GM11168 (cell line): Measurements from ENCODE around the gene MOGAT2.
"Not testable (repeated sequence)": the region's sequence is repeated elsewhere in the genome, so short reads cannot be mapped to it uniquely, and the experiment has no call there.

Experiments
- in situ Hi-C: fragments of 300-500 bp; cut with MboI; formaldehyde crosslinking; loops from one replicate; pipeline ENCODE4 v1.12.0; 2022; ENCODE audit warnings: low sequenced_read_pairs; ENCODE audit not compliant: unreplicated experiment

MOGAT2 gene

DNA sequence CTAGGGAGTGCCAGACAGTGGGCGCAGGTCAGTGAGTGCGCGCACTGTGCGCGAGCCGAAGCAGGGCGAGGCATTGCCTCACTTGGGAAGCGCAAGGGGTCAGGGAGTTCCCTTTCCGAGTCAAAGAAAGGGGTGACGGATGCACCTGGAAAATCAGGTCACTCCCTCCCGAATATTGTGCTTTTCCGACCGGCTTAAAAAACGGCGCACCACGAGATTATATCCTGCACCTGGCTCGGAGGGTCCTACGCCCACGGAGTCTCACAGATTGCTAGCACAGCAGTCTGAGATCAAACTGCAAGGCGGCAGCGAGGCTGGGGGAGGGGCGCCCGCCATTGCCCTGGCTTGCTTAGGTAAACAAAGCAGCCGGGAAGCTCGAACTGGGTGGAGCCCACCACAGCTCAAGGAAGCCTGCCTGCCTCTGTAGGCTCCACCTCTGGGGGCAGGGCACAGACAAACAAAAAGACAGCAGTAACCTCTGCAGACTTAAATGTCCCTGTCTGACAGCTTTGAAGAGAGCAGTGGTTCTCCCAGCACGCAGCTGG lies 31.2 kb downstream of the MOGAT2 start:
- in situ Hi-C loops, result not testable (repeated sequence)

DNA sequence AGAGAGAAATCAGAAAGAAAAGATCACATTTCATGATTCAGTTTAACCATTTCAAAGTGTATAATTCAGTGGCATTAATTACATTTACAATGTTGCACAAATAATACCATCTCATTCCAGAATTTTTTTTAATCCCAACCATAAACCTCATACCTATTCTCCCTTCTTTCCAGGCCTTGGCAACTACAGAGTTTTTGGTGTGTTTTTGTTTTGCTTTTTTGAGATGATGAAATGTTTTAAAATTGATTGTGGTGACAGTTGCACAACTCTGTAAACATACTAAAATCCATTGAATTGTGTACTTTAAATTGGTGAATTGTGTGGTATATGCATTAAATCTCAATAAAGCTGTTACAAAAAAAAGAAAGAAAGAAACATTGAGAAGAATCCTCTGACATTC lies 37.3 kb downstream of the MOGAT2 start:
- in situ Hi-C loops, result not testable (repeated sequence)

DNA sequence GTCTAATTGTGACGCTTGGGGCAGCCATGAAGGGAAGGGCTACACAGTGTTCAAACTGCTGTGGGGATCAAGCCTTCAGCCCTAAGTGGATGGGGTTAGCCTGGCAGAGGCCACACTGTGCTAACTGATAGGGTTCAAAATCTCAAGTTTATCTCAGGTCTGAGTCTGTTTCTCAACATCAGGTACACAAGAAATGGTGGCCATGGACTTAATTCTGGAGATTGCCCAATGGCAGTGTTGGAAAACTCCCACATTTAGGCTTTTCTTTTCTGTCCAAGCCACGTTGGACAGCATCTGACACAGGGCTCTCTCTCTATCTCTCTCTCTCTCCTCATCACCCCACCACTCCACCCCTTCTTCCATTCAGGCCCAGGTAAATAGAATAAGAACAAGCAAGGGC lies 40.0 kb downstream of the MOGAT2 start:
- in situ Hi-C loops, result no loop called here

DNA sequence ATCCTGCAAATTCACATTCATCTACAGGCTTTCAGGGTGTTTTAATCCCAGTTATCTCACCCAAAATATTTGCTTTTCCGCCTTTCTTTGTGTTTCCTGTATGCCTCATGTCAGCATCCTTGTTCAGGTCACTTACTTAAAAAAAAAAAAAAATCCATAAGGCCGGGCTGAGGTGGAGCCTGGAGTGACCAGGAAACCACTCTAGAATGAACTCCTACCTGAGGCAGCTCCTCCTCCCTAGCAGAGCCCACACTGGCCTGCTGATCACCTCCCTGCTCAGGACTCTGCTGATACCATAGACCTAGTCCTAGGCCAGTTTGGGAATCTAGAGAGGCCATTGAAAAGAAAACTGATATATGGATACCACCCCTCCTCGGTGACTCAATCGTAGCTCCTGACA lies 42.2 kb downstream of the MOGAT2 start:
- in situ Hi-C loops, result no loop called here

DNA sequence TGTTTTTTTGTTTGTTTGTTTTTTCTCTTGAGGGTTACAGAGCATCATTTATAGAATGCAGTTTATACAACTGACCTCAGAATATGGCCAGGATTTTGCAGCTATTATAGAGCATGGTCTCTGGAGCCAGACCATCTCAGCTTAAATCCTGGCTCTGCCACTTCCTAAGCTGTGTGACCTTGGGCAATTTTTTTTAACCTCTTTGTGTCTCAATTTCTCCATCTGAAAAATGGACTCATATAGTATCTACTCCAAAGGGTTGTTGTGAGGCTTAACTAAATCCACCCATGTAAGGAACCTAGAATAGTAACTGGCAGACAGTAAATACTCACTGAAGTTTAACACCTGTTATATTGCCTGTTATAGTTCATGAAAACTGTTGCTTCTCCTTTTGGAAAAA lies 42.6 kb downstream of the MOGAT2 start:
- in situ Hi-C loops, result no loop called here

DNA sequence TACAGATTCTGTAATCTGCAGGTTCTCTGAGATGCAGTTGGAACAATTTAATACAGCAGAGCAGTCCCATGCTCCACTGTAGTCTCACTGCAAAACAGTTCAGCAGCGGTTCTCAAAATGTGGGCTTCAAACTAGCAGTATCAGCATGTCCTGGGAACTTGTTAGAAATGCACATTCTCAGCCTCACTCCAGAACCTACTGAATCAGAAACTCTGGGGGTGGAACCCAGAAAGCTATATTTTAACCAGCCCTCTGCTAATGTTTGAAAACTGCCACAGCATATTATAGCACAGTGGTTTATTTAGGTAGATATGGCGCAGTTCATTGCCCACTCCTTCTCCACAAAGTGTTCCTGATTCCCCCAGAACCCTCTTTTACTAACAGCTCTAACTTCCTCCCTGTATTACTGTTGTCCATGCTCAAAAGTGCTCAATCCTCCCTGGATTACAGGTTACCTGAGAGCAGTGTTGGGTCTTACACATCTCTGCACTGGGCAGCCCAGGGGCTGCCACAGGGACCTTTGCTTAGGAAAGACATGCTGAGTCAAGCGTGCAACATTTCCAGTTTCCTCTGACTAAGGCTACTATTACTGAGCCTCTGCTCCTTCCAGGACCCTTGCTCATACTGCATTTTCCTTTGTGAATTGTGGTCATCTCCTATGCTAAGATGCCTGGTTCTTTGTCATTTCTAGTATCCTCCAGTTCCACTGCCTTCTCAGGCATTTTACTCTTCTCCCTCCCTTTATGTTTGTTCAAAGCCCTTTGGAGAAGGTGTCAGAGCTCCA lies 43.3 kb downstream of the MOGAT2 start:
- in situ Hi-C loops, result no loop called here

DNA sequence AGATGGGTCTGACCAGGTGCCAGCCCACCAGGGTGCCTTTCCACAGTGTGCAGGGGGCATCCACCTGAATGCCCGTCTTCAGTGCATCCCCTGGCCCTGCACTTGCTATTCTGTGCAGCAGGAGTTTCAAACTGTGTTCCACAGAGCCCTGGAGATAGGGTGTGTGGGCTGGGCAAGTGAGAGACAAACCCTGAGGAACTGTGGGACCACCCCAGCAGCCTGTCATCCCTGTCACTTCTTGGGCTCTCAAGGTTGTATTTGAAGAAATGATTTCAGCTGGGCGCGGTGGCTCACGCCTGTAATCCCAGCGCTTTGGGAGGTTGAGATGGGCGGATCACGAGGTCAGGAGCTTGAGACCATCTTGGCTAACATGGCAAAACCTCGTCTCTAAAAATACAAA lies 44.5 kb downstream of the MOGAT2 start:
- in situ Hi-C loops, result no loop called here

DNA sequence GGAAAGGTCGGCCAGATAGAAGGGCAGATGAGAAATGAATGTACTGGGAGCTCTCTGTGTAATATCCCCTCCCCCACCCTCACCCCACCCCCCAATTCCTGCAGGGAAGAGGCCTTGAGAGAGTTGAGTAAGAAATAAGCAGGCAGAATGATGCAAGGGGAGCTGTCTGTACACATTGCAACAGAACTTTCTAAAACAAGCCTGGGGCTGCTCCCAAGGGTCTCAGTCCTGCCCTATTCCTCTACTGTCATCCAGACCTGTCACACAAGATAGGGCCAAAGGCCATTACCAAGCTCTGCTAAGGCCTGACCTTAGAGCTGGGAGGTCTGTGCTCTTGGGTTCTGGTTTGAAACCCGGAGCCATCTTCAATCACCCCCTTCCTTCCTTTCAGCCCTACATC lies 45.2 kb downstream of the MOGAT2 start:
- in situ Hi-C loops, result no loop called here

DNA sequence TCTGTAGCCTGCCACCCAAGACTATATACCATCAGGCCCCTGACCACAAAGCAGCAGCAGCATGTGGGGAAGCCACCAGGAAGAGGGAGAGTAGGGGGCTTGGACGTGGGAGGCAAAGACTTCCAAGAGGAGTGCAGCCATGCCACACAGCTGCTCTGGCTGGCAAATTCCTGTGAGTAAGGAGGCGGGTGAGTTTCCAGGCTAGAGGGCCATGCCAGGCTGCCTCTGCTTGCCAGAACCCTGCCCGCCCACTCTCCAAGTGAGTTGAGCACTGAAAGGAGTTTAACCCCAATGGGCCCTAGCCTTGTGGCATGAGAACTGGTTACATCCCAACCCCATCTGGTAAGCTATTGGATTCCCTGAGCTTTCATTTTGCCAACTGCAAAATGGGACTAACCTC lies 46.2 kb downstream of the MOGAT2 start:
- in situ Hi-C loops, result no loop called here

DNA sequence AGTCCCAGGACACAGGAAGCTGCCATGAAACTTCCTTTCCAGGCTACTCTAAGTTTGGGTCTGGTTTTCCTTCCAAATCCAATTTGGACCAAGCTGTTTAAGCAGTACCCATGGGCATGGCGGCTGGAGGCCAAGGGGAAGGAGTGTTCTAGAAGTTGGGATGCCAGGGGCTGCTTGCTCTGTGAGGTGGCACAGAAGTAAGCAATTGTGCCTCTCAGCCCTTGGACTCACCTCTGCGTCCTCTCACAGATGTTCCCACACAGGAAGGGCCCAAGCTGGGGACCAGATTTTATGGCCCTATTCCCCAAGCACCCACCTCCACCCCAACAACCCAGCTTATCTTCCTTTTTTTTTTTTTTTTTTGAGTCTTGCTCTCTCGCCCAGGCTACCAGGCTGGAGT lies 47.5 kb downstream of the MOGAT2 start:
- in situ Hi-C loops, result no loop called here

DNA sequence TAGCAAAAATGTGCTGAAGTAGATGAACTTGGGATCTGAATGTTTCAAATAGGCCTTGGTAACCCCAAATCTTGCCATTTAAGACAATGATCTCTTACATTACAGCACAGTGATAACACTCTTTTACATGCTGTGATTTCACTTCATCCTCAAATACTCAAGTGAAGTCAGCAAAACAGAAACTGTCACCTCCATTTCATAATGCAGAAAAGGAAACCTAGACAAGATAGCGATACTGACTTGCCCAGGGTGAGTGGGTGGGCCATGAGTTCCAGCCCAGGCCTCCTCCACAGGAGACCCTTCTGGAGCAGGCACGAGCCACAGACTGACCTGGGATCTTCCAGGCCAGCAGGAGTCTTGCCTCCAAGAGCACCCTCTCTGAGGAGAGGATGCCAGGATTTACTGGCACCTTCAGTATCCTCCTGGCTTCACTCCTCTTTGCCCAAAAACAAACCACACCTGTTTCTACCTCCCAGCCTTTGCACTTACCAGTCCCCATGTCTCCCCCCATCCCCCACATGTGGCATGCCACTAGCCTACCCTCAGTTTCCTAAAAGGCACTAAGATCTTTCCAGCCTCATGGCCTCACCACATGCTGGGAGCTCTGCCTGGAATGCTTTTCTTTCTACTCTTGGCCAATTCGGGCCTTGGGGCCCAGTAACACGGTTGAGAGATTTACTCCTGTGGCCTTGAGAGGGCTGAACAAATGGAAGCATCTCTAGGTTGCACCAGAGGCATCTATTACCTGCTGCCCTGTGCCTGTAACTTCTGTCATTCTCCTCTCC lies 49.0 kb downstream of the MOGAT2 start:
- in situ Hi-C loops, result no loop called here

DNA sequence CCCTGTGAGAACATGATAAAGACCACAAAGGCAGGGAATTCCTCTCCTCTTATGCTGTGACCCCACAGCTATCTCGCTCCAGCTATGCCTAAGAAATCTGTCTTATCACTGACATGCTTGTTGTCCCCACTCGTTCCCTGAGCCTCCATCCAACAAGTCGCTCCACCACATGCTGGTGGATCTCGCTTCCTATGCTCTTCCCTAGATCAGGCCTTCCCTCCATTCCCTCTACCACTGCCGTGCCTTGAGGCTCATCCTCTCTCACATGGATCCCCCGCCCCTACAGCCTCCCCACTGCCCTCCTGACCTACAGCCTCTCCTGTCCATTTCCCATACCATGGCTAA lies 49.6 kb downstream of the MOGAT2 start:
- in situ Hi-C loops, result no loop called here

DNA sequence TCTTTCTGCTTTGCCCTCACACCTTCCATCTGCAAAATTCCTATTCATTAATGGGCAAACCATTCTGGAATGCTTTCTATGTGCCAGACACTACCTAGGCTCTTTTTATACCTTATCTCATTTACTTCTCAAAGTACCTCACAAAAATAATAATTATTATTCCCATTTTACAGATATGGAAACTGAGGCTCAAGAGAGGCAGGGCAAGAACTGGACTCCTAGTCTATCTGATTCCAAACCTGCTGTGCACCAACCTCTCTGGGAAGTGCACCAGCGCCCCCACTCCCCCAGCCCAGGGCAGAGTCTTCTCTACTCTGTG lies 50.1 kb downstream of the MOGAT2 start:
- in situ Hi-C loops, result no loop called here

DNA sequence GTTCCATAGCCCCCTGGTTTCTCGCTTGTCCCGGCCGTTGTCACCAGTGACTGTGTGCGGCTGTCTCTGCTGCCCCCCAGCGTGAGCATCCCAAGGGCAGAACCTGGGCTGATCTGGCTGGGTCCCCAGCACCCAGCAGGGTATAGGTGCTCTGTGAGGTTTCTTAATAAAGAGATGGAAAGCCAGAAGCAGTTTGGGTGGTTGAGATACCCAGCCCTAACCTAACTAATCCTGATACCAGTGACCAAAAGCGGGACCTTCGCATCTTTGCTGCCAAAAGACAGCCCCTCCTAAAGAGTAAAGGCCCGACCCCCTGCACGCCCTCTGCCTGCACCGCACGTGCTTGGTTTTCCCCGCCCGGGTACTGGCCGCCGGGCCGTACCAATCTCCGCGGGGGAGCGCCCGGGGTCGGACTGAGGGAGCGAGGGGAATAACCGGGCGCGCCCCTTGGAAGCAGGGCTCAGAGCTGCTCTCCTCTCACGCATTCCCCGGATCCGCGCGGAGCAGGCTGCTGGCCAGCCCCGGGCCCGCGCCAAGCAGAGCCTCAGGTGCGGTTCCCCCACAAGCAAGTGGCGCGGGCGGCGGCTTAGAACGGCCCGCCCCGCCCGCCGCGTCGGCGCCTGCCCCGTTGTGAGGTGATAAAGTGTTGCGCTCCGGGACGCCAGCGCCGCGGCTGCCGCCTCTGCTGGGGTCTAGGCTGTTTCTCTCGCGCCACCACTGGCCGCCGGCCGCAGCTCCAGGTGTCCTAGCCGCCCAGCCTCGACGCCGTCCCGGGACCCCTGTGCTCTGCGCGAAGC lies 50.7 kb downstream of the MOGAT2 start, which contains the start of gene DGAT2:
Gene DGAT2, plus strand, starts transcription at position 667 of the 797 bp plus-strand sequence. CDS start 214 bp downstream, outside the sequence.
- in situ Hi-C loops, result no loop called here

DNA sequence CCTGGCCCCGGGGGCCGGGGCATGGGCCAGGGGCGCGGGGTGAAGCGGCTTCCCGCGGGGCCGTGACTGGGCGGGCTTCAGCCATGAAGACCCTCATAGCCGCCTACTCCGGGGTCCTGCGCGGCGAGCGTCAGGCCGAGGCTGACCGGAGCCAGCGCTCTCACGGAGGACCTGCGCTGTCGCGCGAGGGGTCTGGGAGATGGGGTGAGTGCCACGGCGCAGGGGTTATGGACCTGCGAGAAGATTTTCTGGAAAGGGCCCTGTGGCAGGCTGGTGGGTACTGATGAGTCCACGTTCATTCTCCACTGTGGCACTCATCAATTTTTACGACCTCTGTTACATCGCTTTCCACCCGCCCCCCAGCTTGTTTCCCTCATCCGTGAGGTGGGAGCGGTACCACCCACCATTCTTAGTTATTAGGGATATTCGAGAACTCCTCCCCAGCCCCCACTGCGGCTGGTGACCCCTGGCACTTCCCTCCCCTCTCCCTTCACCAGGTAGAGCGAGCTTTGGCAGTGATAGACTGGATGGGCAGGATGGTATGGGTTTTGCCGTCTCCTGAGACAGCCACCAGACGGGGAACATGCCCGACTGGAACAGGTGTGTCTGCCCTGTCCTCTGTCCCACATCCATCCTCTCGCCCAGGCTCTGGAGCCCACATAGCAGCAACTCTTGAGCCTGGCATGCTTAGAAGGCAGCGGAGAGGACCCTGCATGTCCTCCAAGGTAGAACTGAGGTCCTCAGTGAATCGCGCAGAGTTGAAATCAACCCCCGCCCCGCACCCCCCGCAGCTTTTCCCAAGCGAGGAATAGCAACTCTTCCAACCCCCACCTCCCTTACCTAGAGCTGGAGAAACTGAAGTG lies 51.5 kb downstream of the MOGAT2 start:
- in situ Hi-C loops, result no loop called here

DNA sequence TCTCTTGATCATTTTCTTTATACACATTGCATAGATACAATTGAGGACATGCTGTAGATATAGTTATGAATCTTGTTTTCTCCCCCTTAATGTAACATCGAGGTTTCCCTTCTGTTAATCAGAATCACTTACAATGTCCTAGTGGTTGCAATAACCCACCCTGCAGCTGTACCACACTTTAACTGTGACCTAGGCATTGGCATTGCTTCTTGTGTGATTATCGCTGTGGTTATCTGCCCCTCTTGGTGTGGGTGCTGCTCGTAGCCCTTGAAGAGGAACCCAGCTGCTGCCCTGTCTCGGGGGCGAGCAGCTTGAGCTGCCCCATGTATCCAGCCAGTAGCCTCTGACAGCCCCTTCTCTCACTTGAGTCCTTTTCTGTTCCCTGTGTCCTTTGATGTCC lies 52.5 kb downstream of the MOGAT2 start:
- in situ Hi-C loops, result no loop called here

DNA sequence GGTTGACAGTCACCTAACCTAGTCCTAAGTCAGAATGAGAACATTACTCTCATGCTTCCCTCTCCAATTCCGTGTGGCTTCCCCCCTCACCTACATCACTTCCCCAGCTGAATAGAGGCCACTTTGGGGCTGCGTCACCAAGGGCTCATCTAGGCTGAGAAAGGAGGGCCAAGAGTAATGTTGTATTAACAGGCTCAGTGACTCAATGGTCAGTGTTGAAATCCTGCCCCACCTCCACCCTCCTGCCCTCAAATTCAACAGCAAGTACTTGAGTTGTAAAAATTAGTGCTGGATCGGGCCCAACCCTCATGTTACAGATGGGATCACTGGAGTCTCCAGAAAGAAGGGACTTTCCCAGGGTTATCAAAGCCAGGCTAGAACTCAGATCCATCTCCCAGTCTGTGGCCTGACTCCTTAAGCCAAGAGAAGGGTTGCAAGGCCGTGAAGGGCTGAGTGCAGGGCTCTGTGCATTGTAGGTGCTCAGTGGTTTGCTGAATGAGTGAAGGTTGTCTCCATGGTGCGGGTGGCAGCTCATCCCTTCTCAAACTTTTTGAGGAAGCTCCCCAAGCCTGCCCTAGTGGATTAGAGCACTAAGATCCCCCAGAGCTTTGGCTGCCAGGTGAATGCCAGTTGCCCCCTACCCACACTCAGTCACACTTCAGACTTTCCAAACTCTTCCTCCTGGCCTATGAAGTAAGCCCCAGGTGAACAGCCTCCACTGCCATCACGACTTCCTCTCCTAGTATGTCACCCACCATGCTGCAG lies 54.2 kb downstream of the MOGAT2 start:
- in situ Hi-C loops, result no loop called here

DNA sequence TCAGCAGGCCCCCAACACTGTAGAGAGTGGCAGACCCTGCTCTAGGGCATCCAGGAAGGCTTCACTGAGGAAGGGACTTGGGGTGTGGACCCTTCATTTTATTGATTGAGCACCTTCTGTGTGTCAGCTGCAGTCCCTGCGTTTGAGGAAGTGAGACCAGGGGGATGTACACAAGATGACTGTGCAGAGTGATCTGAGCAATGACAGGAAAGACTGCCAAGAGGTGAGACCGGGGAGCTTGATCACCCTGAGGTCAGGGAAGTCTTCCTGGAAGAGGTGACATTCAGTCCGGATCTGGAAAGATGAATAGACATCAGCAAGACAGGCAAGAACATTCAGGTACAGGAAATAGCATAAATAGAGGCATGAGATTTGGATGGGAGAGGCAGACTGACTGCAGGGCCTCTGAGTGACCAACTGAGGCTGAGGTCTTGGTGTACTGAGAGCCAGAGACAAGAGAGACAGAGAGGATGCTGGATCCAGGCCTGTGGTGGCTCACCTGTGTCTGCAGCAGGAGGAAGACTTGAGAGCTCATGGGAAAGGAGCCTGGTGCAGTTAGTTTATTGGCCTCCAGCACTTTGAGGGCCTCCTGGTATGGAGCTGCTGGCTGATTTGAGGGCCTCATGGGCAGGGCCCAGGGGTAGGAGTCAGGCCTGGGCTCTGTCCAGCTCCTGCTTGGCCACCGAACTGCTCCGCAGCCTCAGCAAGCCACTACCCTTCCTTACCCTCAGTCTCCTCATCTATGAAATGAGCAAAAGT lies 56.1 kb downstream of the MOGAT2 start:
- in situ Hi-C loops, result no loop called here
